HG03045 (cell line): ENCODE measurements around the gene GMPR.
A peak's percentile ranks its signal among the peaks of the same experiment; 100 is the strongest.
"Not testable (repeated sequence)": the region's sequence is repeated elsewhere in the genome, so short reads cannot be mapped to it uniquely, and the experiment has no call there.

Experiments used
- ATAC-seq: cut with Tn5 transposase; IDR thresholded peaks from one replicate; pipeline ENCODE4 v1.9.1; 2021; ENCODE audit warnings: mild to moderate bottlenecking, moderate library complexity; ENCODE audit not compliant: unreplicated experiment

Gene GMPR

DNA sequence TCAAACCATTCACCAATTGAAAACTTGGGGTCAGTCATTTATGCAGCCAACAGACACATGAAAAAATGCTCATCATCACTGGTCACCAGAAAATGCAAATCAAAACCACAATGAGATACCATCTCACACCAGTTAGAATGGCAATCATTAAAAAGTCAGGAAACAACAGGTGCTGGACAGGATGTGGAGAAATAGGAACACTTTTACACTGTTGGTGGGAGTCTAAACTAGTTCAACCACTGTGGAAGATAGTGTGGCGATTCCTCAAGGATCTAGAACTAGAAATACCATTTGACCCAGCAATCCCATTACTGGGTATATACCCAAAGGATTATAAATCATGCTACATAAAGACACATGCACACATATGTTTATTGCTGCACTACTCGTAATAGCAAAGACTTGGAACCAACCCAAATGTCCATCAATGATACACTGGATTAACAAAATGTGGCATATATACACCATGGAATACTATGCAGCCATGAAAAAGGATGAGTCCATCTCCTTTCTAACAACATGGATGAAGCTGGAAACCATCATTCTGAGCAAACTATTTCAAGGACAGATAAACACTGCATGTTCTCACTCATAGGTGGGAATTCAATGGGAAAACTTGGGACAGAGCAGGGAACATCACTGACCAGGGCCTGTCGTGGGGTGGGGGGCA lies 13.2 kb upstream of the GMPR start:
- not testable (repeated sequence) for ATAC-seq

DNA sequence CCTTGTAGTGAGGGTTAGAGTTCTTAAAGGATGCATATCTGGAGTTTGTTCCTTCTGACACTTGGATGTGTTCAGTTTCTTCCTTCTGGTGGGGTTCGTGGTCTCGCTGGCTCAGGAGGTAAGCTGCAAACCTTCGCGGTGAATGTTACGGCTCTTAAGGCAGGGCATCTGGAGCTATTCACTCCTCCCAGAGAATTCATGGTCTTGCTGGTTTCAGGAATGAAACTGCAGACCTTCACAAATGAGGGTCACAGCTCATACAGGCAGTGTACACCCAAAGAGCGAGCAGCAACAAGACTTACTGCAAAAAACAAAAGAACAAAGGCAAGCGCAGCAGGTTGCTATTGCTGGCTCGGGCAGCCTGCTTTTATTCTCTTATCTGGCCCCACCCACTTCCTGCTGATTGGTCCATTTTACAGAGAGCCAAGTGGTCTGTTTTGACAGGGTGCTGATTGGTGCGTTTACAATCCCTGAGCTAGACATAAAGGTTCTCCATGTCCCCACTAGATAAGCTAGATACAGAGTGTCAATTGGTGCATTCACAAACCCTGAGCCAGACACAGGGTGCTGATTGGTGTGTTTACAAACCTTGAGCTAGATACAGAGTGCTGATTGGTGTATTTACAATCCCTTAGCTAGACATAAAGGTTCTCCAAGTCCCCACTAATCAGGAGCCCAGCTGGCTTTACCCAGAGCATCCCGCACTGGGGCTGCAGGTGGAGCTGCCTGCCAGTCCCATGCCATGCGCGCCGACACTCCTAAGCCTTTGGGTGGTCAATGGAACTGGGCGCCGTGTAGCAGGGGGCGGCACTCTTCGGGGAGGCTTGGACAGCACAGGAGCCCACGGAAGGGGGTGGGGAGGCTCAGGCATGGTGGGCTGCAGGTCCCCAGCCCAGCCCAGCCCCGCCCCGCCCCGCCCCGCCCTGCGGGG lies 12.0 kb upstream of the GMPR start:
- not testable (repeated sequence) for ATAC-seq

DNA sequence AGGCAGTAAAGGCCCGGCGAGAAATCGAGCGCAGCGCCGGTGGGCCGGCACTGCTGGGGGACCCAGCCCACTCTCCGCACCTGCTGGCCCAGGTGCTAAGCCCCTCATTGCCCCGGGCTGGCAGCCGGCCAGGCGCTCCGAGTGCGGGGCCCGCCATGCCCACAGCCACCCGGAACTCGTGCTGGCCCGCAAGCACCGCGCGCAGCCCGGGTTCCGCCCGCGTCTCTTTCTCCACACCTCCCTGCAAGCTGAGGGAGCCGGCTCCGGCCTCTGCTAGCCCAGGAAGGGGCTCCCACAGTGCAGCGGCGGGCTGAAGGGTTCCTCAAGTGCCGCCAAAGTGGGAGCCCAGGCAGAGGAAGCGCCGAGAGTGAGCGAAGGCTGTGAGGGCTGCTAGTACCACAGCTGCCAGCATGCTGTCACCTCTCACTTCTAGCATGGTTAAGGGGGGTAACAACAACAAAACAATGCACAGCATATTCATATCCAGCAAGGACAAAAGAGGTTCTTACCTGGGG lies 11.3 kb upstream of the GMPR start:
- no peak for ATAC-seq

DNA sequence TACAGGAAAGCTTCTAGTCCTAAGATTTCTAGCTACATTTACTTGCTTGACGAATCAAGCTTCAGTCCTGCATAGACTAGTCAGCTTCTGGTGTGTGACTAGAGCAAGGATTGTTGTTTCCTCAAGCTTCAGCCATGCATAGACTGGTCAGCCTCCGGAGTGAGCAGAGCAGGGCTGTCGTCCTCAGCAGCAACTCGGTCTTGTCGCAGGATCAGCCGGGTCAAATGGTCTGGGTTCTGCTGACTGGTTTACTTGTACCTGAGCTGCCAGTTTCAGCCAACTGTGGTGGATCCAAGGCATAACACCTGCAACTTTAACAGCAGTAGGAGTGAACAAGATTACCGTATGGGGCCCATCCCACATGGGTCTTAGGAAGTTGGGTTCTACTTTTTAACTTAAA lies 10.8 kb upstream of the GMPR start:
- no peak for ATAC-seq

DNA sequence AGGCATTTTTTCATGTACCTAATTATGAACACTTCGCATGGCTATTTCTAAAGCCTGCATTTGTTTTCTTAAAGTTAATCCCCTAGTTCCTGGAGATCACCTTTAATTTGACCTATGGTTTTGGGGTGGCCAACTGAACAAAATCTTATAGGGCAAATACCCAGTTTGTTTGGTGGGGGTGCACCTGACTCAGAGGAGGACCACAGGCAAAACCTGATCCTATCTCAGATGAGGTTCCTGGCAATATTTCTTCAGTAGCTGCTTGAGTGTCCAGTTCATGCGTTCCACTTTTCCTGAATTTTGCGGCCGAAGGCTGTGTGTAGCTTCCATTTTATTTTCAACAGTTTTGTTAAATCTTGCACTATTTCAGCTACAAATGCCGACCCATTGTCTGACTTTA lies 10.3 kb upstream of the GMPR start:
- no peak for ATAC-seq

DNA sequence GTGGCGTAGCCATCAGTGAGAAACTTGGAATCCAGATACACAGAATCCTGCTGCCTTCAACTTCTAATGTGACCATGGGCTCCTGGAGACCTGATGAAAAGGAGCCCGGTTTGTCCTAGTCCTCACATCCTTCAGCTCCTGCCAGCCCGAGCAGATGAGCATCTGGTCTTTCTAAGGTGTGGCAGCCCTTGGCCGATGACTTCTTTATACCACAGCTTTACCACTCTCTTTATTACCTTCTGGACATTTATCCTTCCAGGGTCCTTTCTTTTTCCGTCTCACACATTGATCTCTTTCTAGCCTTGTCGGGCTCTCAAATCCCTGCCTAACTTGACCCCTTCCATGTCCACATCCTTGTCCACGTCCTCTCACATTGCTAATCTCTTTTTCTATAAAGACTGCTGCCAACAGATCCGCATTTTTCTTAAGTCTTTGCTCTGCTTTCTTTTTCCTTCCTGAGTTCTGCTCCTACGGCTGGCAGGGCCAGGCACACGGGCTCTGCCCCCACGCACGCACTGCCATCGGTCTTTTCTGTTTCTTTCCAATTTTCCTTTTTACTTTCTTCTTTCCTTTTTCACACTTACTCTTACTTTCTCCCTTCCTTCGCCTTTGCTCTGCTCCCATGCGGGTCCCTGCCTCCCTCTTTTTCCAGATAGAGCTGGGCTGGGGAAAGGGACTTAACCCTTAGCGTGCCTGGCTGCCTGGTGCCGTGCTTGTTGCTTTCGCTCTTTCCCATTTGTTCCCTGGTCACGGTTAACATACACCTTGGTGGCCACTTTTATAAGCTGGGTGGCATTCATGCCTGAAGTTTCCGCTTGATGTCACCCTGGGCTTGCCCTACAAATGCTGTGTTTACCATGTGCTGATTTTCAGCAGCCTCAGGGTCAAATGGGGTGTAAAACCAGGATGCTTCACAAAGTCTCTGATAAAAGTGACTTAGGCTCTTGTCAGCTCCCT lies 9.4 kb upstream of the GMPR start:
- ATAC-seq: no peak

DNA sequence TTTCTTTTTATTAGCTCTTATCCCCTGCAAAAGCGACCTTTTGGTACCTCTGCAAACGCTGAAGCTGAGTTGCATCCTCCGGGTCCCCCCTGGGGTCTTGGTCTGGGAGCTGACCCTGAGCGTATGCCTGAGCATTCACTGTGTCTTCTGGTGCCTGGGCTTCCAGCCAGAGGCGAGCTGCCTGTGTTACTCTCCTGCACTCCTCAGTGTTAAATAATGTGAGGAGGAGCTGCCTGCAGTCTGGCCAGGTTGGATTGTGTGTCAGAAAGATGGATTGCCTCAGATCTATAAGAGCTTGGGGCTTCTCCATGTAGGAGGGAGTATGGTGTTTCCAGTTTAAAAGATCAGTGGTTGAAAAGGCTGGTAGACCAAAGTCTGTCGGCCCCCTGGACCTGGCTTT lies 8.7 kb upstream of the GMPR start:
- no peak for ATAC-seq

DNA sequence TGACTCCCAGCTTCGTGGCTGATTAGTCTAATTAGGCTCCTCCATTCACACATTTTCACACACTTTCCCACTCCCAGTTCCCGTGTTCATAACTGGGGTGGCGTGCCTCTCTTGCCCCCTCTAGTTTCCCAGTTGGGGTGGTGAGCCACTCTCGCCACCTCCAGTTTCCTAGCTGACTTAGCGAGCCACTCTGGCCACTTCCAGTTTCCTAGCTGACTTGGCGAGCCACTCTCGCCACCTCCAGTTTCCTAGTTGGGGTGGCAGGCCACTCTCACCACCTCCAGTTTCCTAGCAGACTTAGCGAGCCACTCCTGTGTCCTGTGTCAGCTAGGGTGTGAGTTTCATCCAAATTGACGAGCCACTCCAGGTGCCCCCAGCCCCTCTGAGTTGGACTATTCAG lies 7.4 kb upstream of the GMPR start:
- ATAC-seq: no peak

DNA sequence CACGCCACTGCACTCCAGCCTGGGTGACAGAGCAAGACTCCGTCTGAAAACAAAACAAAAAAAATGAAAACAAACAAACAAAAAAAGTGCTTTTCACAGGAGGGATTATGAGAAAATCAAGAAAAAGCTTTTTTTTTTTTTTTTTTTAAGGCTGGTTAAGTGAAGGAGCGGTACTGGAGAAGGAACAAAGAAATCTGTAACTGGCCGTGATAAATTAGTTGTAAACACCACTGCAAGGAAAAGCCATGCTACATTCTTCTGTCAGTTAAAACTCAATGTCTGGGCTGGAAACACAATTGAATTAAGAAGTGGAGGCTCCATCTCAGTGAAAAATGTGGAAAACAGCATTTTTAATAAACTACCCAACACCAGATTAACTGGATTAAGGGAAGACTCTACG lies 6.3 kb upstream of the GMPR start:
- ATAC-seq: no peak

DNA sequence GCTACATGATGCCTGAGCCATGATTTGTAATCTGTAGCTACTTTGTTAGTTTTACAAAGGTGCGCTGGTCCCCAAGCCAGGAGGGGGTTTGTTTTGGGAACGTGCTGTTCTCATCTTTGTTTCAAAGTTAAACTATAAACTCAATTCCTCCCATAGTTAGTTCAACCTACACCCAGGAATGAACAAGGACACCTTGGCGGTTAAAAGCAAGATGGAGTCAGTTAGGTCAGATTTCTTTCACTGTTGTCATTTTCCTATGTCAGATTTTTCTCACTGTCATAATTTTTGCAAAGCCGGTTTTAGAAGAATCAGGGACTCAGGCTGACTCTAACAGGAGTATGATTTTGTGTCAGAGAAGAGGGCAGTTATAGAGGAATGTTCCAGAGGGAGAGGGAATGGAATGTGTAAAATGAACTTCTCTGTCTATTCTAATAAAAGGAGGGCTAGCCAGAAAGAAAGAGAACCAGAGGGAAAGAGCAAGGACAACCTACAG lies 2.3 kb upstream of the GMPR start:
- ATAC-seq: no peak

DNA sequence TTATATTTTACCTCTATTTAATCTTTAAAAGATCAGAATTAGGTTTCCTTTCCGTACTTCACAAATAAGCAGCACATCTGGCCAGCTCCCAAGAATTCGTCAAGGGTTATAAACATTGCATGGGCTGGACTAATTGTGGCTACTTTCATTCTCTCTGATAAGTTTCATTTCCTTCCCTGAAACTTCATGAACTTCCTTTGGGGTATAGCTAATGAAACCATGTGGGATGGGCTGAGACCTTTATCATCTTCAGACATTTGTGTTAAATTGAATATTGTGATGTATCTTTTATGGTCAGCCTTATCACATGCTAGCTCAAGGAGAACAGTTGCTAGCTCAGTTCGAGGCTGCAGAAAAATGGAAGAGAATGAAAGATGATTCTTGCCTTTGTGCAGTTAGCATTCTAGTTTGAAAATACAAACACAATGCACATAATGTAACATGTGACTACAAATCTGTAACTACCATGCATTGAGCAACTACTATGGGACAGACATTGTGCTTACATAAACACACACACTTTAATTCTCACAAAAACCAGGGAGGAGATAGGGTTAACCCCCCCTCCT lies 1.7 kb upstream of the GMPR start:
- ATAC-seq: no peak

DNA sequence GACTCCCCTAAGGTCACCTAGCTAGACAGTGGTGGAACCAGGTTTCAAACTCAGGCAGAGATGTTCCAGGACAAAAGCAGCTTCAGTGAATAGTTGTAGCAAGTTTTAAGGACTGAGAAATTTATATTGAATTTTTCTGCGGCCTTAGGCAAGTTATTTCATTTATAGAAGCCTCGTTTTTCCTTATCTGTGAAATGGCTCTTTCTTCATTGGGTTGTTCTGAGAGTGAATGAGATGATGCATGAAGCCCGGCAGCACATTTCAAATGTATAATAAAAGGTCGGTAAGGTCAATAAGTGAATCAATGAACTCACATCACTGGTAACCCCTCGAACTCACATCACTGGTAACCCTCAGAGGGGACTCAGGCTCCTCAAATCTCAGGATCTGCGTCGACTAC lies 1.1 kb upstream of the GMPR start:
- ATAC-seq: no peak

DNA sequence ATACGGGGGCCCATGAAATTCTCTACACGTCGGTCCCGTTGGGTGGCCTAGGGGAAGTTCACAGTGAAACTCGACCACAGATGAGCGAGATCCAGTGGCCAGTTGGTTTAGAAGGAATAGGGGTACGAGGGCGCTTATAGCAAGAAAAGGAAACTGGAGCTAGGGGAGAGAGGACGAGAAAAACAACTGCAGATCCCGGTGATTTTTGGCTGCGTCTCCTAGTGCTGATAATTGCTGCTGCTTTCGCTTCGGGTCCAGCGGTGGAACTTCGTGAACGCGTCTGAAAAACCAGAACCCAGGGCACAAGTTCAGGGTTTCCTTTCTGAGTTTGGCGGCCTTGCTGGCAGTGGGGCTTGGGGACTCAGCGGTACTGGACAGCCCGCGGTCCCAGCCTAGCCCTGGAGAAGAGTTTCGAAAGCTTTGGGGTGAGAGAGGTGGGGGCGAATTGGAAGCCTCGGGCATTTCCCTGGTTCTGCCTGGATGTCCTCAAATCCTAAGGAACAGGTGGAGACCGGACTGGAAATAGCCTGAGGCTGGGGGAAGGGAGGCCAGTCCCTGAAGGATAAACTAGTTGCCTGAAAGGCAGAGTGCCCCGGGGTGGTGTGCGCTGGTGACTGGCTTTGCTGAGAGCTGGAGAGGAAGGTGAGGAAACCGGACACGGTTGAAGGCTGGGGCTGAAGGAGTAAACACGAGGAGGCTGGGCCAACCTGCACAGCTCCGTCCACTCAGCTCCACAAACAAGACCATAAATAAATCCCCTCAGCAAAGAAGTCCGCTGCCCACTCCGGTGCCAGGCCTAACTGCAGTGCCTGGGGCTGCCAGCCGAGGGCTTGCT lies 793 bp downstream of the GMPR start:
- peak; percentile 16 for ATAC-seq

DNA sequence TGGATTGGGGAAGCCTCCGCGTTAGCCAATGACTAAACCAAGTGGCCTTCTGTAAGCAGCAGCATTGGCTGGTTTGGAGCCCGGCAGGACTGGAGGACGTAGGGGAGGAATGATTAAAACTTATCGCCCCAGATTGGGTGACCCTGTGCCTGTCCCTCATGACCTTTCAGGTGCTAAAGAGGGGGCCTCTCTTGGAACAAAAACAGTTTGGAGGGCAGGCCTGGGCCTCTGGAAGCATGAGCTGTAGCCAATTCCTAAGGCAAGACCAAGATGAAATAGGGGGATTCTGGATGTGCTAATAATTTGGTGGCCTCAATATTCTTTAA lies 1.4 kb downstream of the GMPR start:
- no peak for ATAC-seq

DNA sequence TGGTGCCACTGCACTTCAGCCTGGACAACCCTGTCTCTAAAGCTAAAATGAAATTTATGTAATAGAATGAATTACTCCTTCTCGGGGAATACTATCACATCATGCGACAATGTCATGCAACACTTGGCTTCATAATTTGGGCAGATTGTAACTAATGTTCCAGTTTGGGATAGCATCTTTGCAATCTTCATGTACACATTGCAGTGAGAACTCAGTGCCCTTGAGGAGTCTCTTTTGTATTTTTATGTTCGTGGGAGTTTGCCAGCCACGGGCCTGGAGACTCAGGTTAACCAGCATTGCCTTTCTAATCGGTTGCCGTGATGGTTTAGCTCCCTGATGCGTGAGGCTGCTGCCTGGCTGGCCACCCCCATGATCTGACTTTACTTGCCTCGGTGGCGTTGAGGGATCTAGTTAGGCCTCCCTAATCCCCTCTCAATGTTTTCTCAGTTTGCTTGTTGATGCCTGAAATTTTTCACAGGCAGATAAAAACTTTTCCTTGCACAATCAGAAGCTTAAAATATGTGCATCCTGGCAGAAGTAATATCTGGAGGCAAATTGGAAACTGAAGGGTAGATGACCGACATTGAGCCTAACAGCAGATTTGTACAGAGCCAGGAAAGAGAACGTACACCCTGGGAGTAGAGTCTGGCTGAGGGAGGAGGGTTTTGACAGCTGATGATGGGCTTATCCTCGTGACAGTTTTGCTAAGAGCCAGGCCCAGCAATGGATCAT lies 2.4 kb downstream of the GMPR start:
- ATAC-seq: no peak

DNA sequence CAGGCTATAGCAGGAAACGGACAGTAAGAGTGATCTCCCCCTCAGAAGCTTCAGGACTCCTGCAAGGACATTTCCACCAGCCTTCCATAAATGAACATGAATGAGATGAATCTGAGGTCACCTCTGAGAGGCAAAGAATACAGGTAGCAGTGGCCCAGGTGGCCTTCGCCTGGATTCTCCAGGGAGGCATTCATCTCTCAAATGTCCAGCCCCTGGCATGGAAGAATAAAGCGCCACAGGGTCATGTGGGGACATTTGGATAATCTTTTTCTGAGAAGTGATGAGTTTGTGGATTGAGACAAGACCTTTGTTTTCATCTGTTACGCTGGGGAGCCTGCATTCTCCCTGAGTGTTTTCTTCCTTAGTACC lies 2.9 kb downstream of the GMPR start:
- no peak for ATAC-seq

DNA sequence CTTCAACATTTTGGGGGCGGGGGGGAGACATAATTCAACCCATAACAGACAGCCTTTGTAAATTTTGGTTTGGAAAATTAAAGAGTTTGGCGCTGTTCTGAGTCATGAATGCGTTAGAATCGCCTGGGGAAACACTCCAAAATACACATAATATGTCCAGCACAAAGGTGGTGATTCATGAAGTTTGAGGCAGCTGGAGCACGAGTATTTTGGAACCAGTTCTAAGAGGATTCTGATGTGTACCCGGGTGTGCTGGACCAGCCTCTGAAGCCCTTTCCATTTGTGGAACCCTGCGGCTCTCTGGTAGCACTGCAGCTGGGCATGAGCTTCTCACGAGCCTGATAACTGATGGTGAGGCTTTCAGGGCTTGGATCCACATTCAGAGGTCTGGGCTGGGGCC lies 4.7 kb downstream of the GMPR start:
- ATAC-seq: no peak

DNA sequence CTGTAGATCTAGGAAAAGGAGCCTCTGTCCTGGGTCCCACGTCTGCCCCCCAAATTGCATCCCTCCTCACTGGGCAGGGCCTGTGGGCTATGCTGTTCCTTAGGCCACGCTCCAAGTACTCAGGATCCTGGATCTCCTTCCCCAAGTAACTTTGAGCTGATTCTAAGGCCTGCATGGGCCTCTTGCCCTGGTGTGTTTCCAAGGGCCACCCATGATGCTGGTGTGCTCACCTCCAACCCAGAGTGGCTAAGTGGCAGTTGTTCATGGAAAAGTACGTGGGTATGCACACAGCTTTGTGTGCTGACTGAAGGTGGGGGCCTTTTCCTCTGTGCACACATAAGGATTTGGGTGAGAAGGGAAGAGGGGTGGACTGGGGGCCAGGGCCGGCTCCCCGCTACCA lies 5.3 kb downstream of the GMPR start:
- no peak for ATAC-seq

DNA sequence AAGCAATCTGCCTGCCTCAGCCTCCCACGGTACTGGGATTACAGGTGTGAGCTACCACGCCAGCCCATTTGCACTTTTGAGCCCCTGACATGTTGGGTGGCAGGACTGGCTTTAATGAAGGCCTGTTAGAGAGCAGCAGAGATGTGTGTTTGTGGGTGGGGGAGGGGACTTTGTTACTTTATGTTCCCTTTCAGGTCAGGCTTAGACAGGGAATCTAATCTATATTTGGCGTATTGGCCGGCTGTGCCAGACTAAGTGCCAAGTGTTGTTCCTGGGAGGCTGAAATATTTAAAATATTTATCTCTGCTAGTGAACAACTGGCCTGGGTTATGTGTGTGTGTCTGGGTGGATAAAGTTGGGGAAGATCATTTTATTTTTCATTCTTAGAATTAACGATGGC lies 6.1 kb downstream of the GMPR start:
- ATAC-seq: no peak
